ENCODE measurements around the gene FHOD1.

The FHOD1 gene

DNA sequence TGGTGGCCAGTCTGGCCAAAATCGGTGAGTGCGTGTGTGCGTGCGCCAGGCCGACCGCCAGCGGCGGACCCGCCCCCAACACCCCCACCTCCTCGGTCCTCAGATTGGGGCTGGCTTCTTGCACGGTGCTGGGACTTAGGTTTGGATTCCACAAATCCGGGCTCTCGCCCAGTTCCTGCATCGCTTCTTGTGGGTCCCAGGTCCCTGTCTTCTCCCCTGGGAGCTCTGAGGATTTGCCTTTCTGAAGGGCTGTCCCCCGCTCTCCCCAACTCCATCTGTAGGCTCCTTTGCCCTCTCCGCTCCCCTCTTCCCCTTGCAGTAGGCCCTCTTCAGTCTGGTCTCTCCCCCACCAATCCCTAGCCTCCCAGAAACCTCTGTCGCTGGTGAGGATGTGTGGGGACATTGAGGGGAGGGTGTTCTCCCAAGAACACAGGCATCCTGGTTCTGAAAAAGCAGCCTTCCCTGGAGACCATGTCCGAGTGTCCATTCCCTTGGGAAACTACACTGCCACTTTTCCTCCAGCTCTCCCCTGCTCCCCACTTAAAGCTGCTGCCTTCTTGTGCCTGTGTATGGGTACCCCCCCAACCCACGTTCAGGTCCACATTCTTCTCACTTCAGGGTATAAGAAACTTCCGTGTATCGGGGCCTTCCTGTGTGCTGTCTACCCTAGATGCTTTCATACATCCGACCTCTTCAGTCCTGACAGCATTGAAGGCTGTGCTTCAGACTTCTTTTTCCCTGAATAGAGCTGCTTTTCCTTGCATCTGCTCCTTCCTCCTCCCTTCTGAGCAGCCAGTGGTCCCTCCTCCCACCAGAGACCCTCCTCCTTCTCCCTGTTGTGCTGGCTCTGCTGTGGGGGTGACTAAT, 2.1 kb upstream of the FHOD1 start:
- no peak for DNase-seq (ENCODE audit: low read depth)
- TF ChIP-seq, protein P1, sequence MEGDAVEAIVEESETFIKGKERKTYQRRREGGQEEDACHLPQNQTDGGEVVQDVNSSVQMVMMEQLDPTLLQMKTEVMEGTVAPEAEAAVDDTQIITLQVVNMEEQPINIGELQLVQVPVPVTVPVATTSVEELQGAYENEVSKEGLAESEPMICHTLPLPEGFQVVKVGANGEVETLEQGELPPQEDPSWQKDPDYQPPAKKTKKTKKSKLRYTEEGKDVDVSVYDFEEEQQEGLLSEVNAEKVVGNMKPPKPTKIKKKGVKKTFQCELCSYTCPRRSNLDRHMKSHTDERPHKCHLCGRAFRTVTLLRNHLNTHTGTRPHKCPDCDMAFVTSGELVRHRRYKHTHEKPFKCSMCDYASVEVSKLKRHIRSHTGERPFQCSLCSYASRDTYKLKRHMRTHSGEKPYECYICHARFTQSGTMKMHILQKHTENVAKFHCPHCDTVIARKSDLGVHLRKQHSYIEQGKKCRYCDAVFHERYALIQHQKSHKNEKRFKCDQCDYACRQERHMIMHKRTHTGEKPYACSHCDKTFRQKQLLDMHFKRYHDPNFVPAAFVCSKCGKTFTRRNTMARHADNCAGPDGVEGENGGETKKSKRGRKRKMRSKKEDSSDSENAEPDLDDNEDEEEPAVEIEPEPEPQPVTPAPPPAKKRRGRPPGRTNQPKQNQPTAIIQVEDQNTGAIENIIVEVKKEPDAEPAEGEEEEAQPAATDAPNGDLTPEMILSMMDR (IDR thresholded peaks at IDR 0.05; ENCODE audit: low read depth, low read length, missing control alignments): no peak
- peak overlapping the region; percentile 73 for H3K4me3 ChIP-seq (ENCODE audit: low read depth, low read length)

DNA sequence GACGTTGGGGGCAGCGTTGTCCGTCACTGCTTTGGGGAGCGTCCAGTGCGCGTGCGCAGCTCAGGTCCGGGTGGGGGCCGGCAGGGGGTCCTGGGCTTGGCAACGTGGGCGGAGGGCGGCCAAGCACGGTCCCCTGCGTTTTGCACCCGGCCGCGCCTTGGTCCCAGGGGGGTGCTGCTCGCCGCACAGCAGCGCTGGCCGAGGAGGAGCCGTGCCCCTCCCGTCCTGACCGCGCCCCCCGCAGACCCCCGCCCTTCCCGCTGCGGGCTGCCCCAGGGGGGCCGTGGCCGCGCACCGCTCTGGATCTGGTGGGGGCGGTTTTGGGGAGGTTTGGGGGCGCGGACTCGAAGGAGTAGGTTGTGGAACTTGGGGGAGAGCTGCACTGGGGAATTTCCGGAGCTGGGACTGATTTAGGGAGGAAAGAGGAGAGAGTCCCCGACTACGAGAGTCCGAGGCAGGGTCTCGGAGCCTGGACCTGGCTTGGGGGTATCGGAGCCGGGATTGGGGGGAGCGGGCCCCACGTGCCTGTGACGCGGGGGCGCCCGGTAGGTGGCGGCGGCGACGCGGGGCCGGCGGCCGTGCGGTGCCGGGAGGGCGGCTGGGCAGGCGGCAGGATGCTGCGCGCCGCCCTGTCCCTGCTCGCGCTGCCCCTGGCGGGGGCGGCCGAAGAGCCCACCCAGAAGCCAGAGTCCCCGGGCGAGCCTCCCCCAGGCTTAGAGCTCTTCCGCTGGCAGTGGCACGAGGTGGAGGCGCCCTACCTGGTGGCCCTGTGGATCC, 1.3 kb upstream of the FHOD1 start, which contains the start of gene SLC9A5:
TSS of gene SLC9A5 (plus strand) at position 579 of the 777 bp plus-strand sequence. CDS start at position 615, 36 bp downstream.
- peak within 1 kb of the TSS; percentile 73 for H3K4me3 ChIP-seq (ENCODE audit: low read depth, low read length)
- TF ChIP-seq, protein P1 (IDR thresholded peaks at IDR 0.05; ENCODE audit: low read depth, low read length, missing control alignments): no peak
- DNase-seq (ENCODE audit: low read depth): no peak

DNA sequence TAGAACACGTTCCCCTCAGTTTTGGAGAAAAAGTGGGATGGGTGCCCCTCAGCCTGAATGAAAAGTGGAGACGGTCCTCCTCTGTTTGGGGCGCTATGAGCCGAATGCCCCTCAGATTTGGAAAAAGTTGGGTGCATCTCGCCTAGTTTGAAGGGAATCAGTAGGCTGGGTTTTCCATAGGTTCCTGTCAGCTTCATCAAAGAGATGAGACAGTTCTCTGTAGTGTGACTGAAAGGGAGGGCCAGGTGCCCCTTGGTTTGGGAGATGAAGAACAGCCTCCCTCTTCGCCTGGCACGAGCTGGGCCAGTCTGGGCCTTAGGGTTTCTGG, 756 bp upstream of the FHOD1 start:
- DNase-seq (ENCODE audit: low read depth): no peak
- H3K4me3 ChIP-seq (ENCODE audit: low read depth, low read length): peak overlapping the region; percentile 73
- TF ChIP-seq, protein P1 (IDR thresholded peaks at IDR 0.05; ENCODE audit: low read depth, low read length, missing control alignments): no peak

DNA sequence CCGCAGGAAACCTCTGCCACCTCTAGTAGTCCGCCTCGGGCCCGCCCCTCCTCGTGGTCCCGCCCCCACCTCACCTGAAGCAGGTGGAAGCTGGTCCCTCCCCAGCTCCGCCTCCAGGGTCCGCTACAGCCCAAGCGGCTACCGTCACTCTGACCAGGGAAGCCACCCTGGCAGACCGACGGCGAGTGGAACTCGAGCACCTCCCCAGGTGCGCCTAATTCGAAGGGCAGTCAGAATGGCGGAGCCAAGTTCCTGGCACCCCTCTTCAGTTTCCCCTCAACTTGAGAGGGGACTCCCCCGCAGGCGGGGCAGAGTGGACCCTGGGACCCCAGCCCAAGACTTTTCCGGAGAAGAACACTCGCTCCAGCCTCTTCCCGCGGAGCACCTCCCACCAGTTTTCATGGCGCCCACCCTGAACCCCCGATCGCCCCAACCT, 507 bp downstream of the FHOD1 start:
- no peak for DNase-seq (ENCODE audit: low read depth)
- TF ChIP-seq, protein P1 (IDR thresholded peaks at IDR 0.05; ENCODE audit: low read depth, low read length, missing control alignments): no peak
- peak overlapping the region; percentile 85 for H3K4me3 ChIP-seq (ENCODE audit: low read depth, low read length)

DNA sequence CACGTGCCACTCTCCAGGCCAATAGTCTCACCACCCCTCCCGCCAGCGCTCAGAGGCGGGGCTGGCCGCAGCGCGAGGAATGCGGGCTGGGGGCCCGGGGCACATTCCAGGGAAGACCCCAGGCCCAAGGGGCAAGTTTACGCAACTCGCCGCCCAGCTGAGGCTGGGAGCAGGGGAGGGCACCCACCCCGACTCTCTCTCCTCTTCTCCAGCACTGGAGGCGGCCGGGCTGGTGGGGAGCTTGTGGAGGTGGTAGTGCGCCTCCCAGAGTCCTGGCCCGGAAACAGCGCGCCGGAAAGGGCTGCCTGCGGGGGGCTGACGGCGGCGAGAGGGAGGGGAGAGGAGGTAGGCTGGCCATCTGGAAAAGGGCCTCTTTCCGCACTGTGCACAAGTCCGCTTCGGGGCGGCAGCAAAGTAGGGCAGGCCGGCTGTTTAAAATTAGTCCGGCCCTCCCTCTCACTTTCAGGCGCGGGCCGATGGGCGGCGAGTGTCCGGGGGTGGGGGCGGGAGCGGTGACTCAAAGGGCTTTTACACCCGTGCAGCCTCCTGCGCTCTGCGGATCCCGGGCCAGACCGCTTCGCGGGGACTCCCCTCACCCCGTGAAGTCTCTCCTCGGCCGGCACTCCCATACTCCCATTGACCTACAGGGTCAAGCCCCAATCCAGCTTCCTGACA, 1.1 kb downstream of the FHOD1 start:
- peak overlapping the region; percentile 85 for H3K4me3 ChIP-seq (ENCODE audit: low read depth, low read length)
- peak; percentile 40 for DNase-seq (ENCODE audit: low read depth)
- TF ChIP-seq, protein P1 (IDR thresholded peaks at IDR 0.05; ENCODE audit: low read depth, low read length, missing control alignments): peak; percentile 49

DNA sequence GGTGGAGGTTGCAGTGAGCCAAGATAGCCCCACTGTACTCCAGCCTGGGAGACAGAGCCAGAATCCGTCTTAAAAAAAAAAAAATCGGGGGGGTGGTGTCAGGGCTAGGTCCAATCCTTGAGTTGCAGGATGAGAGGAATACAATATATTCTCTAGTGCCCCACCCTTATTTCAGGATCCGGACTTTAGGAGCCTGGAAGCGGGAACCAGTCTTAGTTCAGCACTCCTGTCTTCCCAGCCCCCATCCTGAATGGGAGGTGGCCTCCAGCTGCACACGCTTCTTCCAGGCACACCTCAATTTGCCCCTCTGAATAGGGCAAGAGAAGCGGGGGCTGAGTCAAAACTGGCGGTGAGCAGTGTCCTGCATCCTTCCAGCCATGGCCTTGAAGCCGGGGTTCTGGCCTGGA, 1.6 kb downstream of the FHOD1 start:
- no peak for DNase-seq (ENCODE audit: low read depth)
- H3K4me3 ChIP-seq (ENCODE audit: low read depth, low read length): peak overlapping the region; percentile 85
- TF ChIP-seq, protein P1 (IDR thresholded peaks at IDR 0.05; ENCODE audit: low read depth, low read length, missing control alignments): no peak
